Measurements from ENCODE around the gene COPS8. TPM values are rescaled to one million over a fixed set of nuclear protein-coding genes. Genes with fewer than 3 reads are reported as not detected.

Gene COPS8
- total RNA-seq, 2 experiments from 2014 or later = 39.9 to 43.6 TPM

GRCh38 chr2:237137626-237138323 lies 52.1 kb downstream of the COPS8 start:
- Mint-ChIP-seq H3K27ac (no peak overlapping the region), H3K36me3 (no peaks in the 10 kb centered on the region), H3K9me3 (ENCODE audit: low read depth) (no peaks in the 10 kb centered on the region), H3K27me3 (peaks cover 6% of the 10 kb centered on the region), H3K4me3 (no peak overlapping the region), H3K4me1 (no peaks in the 10 kb centered on the region)
- CTCF ChIA-PET = no interaction called here
- ATAC-seq (no peak), DNase-seq (no peak)

- H3K4me3 Mint-ChIP-seq = no peak overlapping the region
- no peak overlapping the region for H3K27ac Mint-ChIP-seq
- DNase-seq = peak; percentile 33
- peaks cover 8% of the 10 kb centered on the region for H3K27me3 Mint-ChIP-seq
- CTCF ChIA-PET = no interaction called here
- no peaks in the 10 kb centered on the region for H3K9me3 Mint-ChIP-seq (ENCODE audit: low read depth)
- no peaks in the 10 kb centered on the region for H3K4me1 Mint-ChIP-seq
- no peaks in the 10 kb centered on the region for H3K36me3 Mint-ChIP-seq
- no peak for ATAC-seq
Observed at GRCh38 chr2:237139123-237139675, 53.5 kb downstream of the COPS8 start.

- Mint-ChIP-seq H3K4me1 (no peaks in the 10 kb centered on the region), H3K9me3 (ENCODE audit: low read depth) (no peaks in the 10 kb centered on the region), H3K36me3 (no peaks in the 10 kb centered on the region), H3K27ac (no peak overlapping the region), H3K27me3 (peaks cover 9% of the 10 kb centered on the region), H3K4me3 (no peak overlapping the region)
- ATAC-seq (no peak), DNase-seq (peak; percentile 21)
- CTCF ChIA-PET = no interaction called here
Observed at GRCh38 chr2:237140689-237141285, 55.1 kb downstream of the COPS8 start.

- Mint-ChIP-seq H3K27ac (no peak overlapping the region), H3K4me1 (no peaks in the 10 kb centered on the region), H3K9me3 (ENCODE audit: low read depth) (peaks cover 6% of the 10 kb centered on the region), H3K4me3 (no peak overlapping the region), H3K27me3 (peaks cover 6% of the 10 kb centered on the region), H3K36me3 (peaks cover 3% of the 10 kb centered on the region)
- CTCF ChIA-PET = no interaction called here
- DNase-seq = no peak
- ATAC-seq = no peak
Observed at GRCh38 chr2:237141571-237142051, 55.9 kb downstream of the COPS8 start.

- no peak for ATAC-seq
- Mint-ChIP-seq H3K36me3 (peaks cover 3% of the 10 kb centered on the region), H3K27ac (no peak overlapping the region), H3K27me3 (peaks cover 6% of the 10 kb centered on the region), H3K9me3 (ENCODE audit: low read depth) (peaks cover 9% of the 10 kb centered on the region), H3K4me1 (no peaks in the 10 kb centered on the region), H3K4me3 (no peak overlapping the region)
- DNase-seq = peak; percentile 18
- CTCF ChIA-PET = interaction anchor here (1.3 kb wide), 2 partner anchors 10 to 21 kb away, joined by 3 read pairs; no protein-coding TSS in a partner anchor
Observed at GRCh38 chr2:237143118-237143517, 57.4 kb downstream of the COPS8 start.

GRCh38 chr2:237143676-237144440 lies 58.2 kb downstream of the COPS8 start:
- DNase-seq = no peak
- peaks cover 6% of the 10 kb centered on the region for H3K27me3 Mint-ChIP-seq
- H3K36me3 Mint-ChIP-seq = peaks cover 3% of the 10 kb centered on the region
- H3K4me3 Mint-ChIP-seq = no peak overlapping the region
- peaks cover 9% of the 10 kb centered on the region for H3K9me3 Mint-ChIP-seq (ENCODE audit: low read depth)
- H3K4me1 Mint-ChIP-seq = no peaks in the 10 kb centered on the region
- H3K27ac Mint-ChIP-seq = no peak overlapping the region
- ATAC-seq = no peak
- CTCF ChIA-PET = no interaction called here

GRCh38 chr2:237144516-237144915 lies 58.8 kb downstream of the COPS8 start:
- Mint-ChIP-seq H3K27ac (no peak overlapping the region), H3K27me3 (peaks cover 6% of the 10 kb centered on the region), H3K4me1 (peaks cover 5% of the 10 kb centered on the region), H3K4me3 (no peak overlapping the region), H3K9me3 (ENCODE audit: low read depth) (peaks cover 9% of the 10 kb centered on the region), H3K36me3 (peaks cover 3% of the 10 kb centered on the region)
- DNase-seq (no peak), ATAC-seq (no peak)
- CTCF ChIA-PET = no interaction called here

- H3K36me3 Mint-ChIP-seq = peaks cover 3% of the 10 kb centered on the region
- H3K27ac Mint-ChIP-seq = no peak overlapping the region
- H3K4me3 Mint-ChIP-seq = no peak overlapping the region
- peaks cover 8% of the 10 kb centered on the region for H3K4me1 Mint-ChIP-seq
- CTCF ChIA-PET = no interaction called here
- H3K9me3 Mint-ChIP-seq (ENCODE audit: low read depth) = peaks cover 9% of the 10 kb centered on the region
- ATAC-seq = no peak
- DNase-seq = no peak
- peaks cover 3% of the 10 kb centered on the region for H3K27me3 Mint-ChIP-seq
Observed at GRCh38 chr2:237147317-237147716, 61.6 kb downstream of the COPS8 start.

- Mint-ChIP-seq H3K36me3 (peaks cover 3% of the 10 kb centered on the region), H3K27ac (no peak overlapping the region)
Observed at GRCh38 chr2:237148624-237149023, 62.9 kb downstream of the COPS8 start.

GRCh38 chr2:237149425-237149824 lies 63.7 kb downstream of the COPS8 start:
- H3K27me3 Mint-ChIP-seq = no peaks in the 10 kb centered on the region
- ATAC-seq (peak; percentile 51), DNase-seq (peak; percentile 45)
- peaks cover 3% of the 10 kb centered on the region for H3K36me3 Mint-ChIP-seq
- H3K4me3 Mint-ChIP-seq = no peak overlapping the region
- CTCF ChIA-PET = no interaction called here
- H3K9me3 Mint-ChIP-seq (ENCODE audit: low read depth) = peaks cover 9% of the 10 kb centered on the region
- no peak overlapping the region for H3K27ac Mint-ChIP-seq
- peaks cover 13% of the 10 kb centered on the region for H3K4me1 Mint-ChIP-seq

More at GRCh38 chr2:237148624-237149023, 62.9 kb downstream of the COPS8 start:
- no peak for ATAC-seq
- Mint-ChIP-seq H3K27me3 (peaks cover 3% of the 10 kb centered on the region), H3K4me1 (peaks cover 8% of the 10 kb centered on the region), H3K4me3 (no peak overlapping the region), H3K9me3 (ENCODE audit: low read depth) (peaks cover 9% of the 10 kb centered on the region)
- DNase-seq = no peak
- CTCF ChIA-PET = no interaction called here
